GM12878 (cell line): Measurements from ENCODE around the gene GABARAPL2. TPM values are rescaled to one million over a fixed set of nuclear protein-coding genes. Genes with fewer than 3 reads are reported as not detected.

Experiments used
- ATAC-seq: fragments of 200-7000 bp; cut with Tn5 transposase; 3 replicates; pipeline ENCODE4 v1.9.1; 2020; ENCODE audit warnings: mild to moderate bottlenecking, moderate library complexity
- BruUV-seq: library from RNA; stranded (reverse); fragments of 400-500 nt; replicated peaks from 2 replicates; lab custom pipeline; 2021; lab: Mats Ljungman, UMichigan
- CTCF ChIA-PET: fragments of 300-600 bp; sonication (Branson Sonifier 250); formaldehyde crosslinking; extraction: SDS; loops from one replicate; lab custom pipeline; 2021; ENCODE audit warnings: inconsistent platforms; lab: Yijun Ruan, JAX
- POLR2A ChIA-PET: fragments of 350-600 bp; formaldehyde crosslinking; extraction: SDS; loops from one replicate; lab custom pipeline; 2021; ENCODE audit warnings: inconsistent platforms; lab: Charles Lee
- RAD21 ChIA-PET: fragments of 300-600 bp; sonication (Branson Sonifier 250); formaldehyde crosslinking; loops from one replicate; lab custom pipeline; 2023; ENCODE audit warnings: antibody characterized with exemption; ENCODE audit not compliant: unreplicated experiment; lab: Charles Lee
- SMC1A ChIA-PET: fragments of 300-600 bp; sonication (Branson Sonifier 250); formaldehyde crosslinking; loops from one replicate; lab custom pipeline; 2023; ENCODE audit not compliant: unreplicated experiment, uncharacterized antibody; lab: Charles Lee
- DNase-seq: peaks from one replicate; pipeline ENCODE4 v3.0.0-alpha.2; 2011; ENCODE audit warnings: low read depth, low spot score
- FAIRE-seq: peaks from 3 replicates; lab custom pipeline; 2011; peaks lifted over from hg19 to GRCh38; lab: Jason Lieb, UNC
- H2AFZ ChIP-seq: 2 replicates; pipeline ENCODE4 v1.6.0; 2011; ENCODE audit warnings: low read depth, low read length, control low read depth; ENCODE audit not compliant: control insufficient read depth
- H3K27ac ChIP-seq: 2 replicates; pipeline ENCODE4 v1.5.1; 2011; ENCODE audit warnings: control low read depth; ENCODE audit not compliant: control insufficient read depth, insufficient read depth
- H3K27me3 ChIP-seq, 2 experiments: replicated peaks in 1 of 2; 2 replicates each; pipeline versions ENCODE4 v1.6.0 to v1.6.1; 2011; ENCODE audit warnings: low read length in 1 of 2; ENCODE audit not compliant: control insufficient read depth in 2 of 2, insufficient read depth in 2 of 2
- H3K36me3 ChIP-seq, 2 experiments: 2 replicates each; pipeline ENCODE4 v1.5.1; 2011; ENCODE audit warnings: low read length in 1 of 2; ENCODE audit not compliant: control insufficient read depth in 2 of 2, insufficient read depth in 2 of 2
- H3K4me1 ChIP-seq: 2 replicates; pipeline ENCODE4 v1.6.1; 2011; ENCODE audit warnings: mild to moderate bottlenecking, low read length, moderate library complexity, mixed read lengths; ENCODE audit not compliant: control insufficient read depth, insufficient read depth
- H3K4me2 ChIP-seq: 2 replicates; pipeline ENCODE4 v1.6.0; 2011; ENCODE audit warnings: control low read depth; ENCODE audit not compliant: control insufficient read depth, insufficient read depth
- H3K4me3 ChIP-seq: fragments of 200-600 bp; sonication (generic); 2 replicates; pipeline ENCODE4 v1.5.1; 2016
- H3K79me2 ChIP-seq: 2 replicates; pipeline ENCODE4 v1.6.0; 2011; ENCODE audit warnings: low read length; ENCODE audit not compliant: control insufficient read depth, insufficient read depth
- H3K9ac ChIP-seq: 2 replicates; pipeline ENCODE4 v1.8.0; 2011; ENCODE audit warnings: low read length, control low read depth, mixed read lengths; ENCODE audit not compliant: control insufficient read depth, insufficient read depth
- H3K9me3 ChIP-seq: replicated peaks from 3 replicates; pipeline ENCODE4 v1.5.1; 2011; ENCODE audit warnings: mild to moderate bottlenecking, low read length; ENCODE audit not compliant: control insufficient read depth, insufficient read depth
- H4K20me1 ChIP-seq: 2 replicates; pipeline ENCODE4 v1.6.0; 2011; ENCODE audit not compliant: control insufficient read depth, insufficient read depth
- HDAC2 ChIP-seq: fragments of 200-600 bp; sonication (generic); IDR thresholded peaks from 2 replicates; pipeline ENCODE4 v1.6.1; 2017
- JUND ChIP-seq: IDR thresholded peaks from 2 replicates; pipeline ENCODE4 v1.6.1; 2012; ENCODE audit warnings: low read depth, mild to moderate bottlenecking, low read length, improper control_type of control experiment, moderate library complexity
- MLLT1 ChIP-seq: fragments of 450-650 bp; IDR thresholded peaks from 2 replicates; pipeline ENCODE4 v1.6.1; 2016; ENCODE audit warnings: mild to moderate bottlenecking
- NR2F1 ChIP-seq: fragments of 450-650 bp; conservative IDR thresholded peaks from 2 replicates; pipeline ENCODE4 v1.6.1; 2017; ENCODE audit warnings: mild to moderate bottlenecking
- ZNF384 ChIP-seq: IDR thresholded peaks from 2 replicates; pipeline ENCODE4 v1.6.1; 2012; ENCODE audit warnings: low read depth, mild to moderate bottlenecking, low read length, improper control_type of control experiment, borderline replicate concordance
- ZZZ3 ChIP-seq: IDR thresholded peaks from 2 replicates; pipeline ENCODE4 v1.6.1; 2011; ENCODE audit warnings: low read depth; ENCODE audit not compliant: control insufficient read depth, insufficient read length
- WGBS: methylation state at CpG from one replicate; pipeline ENCODE4 v1.1.6; 2016; ENCODE audit warnings: low lambda C conversion rate; ENCODE audit not compliant: insufficient replicate concordance, insufficient coverage; ENCODE audit errors: missing lambda C conversion rate; 5-methylcytosine and 5-hydroxymethylcytosine counted together
- in situ Hi-C: fragments of 300-500 bp; cut with MboI; formaldehyde crosslinking; loops from 9 replicates; pipeline ENCODE4 v1.14.3; 2018; ENCODE audit warnings: mixed read lengths
- intact Hi-C: fragments of 100-400 bp; cut with micrococcal nuclease; formaldehyde crosslinking; loops from one replicate; pipeline ENCODE4 v1.14.2; 2022; ENCODE audit not compliant: unreplicated experiment
- polyA plus RNA-seq, 11 experiments: library from polyadenylated mRNA; depleted of rRNA in 4 of 11; unstranded in 6 of 11; stranded (reverse) in 5 of 11; fragments of >200 nt; fragmentation: Nextera tagmentation in 4 of 11; fragmentation: Illumina TruSeq in 1 of 11; extraction: Ambion mirVana in 4 of 11; extraction: Trizol in 1 of 11; gene quantifications; 1 replicate in 1 of 11; 2 replicates in 10 of 11; pipeline versions ENCODE4 v1.2.1 to v1.2.3, GENCODE V29; 2011 to 2016; ENCODE audit warnings: inconsistent platforms in 2 of 11, missing spikeins in 2 of 11, low read depth in 1 of 11
- total RNA-seq, 4 experiments: library from RNA; depleted of rRNA in 3 of 4; stranded (reverse); fragments of >200 nt in 3 of 4; fragmentation: Illumina TruSeq in 1 of 4; extraction: Trizol in 1 of 4; gene quantifications; 2 replicates each; pipeline versions ENCODE4 v1.2.1 to v1.2.3, GENCODE V29; 2013 to 2021

GABARAPL2 gene
- total and polyA plus RNA-seq, 10 of the 15 experiments (the other 5 are each of a cell fraction or from before 2014, with no cell fraction given): 61.9 to 359 (median 128) TPM

- TF ChIP-seq MLLT1: no peak
Measured at GRCh38 chr16:75529056-75529905, 36.9 kb upstream of the GABARAPL2 start (continued).

GRCh38 chr16:75529959-75530358 is 36.2 kb upstream of the GABARAPL2 start:
- in situ Hi-C loops: no loop called here
- H3K27ac ChIP-seq: no peak overlapping the region
- WGBS: 82% methylated on average over 29 of the region's 29 CpGs
- BruUV-seq: no TSS peak
- H2AFZ ChIP-seq: no peak overlapping the region
- no peak overlapping the region for H3K9ac ChIP-seq
- no peaks in the 10 kb centered on the region for H3K4me1 ChIP-seq
- intact Hi-C loops: no loop called here
- RAD21 ChIA-PET: interaction anchor here (0.6 kb wide), 1 partner anchor 93 kb away, joined by 5 read pairs; no protein-coding TSS in a partner anchor
- no peak for ATAC-seq
- CTCF ChIA-PET: no interaction called here
- no peaks in the 10 kb centered on the region for H3K36me3 ChIP-seq
- no peaks in the 10 kb centered on the region for H3K27me3 ChIP-seq
- SMC1A ChIA-PET: no interaction called here
- H4K20me1 ChIP-seq: no peaks in the 10 kb centered on the region
- POLR2A ChIA-PET: no interaction called here
- no peak for FAIRE-seq
- H3K4me3 ChIP-seq: no peak overlapping the region
- no peaks in the 10 kb centered on the region for H3K9me3 ChIP-seq
- H3K79me2 ChIP-seq: no peaks in the 10 kb centered on the region
- H3K4me2 ChIP-seq: no peak overlapping the region
- DNase-seq: no peak
- no peak for TF ChIP-seq JUND
- no peak for TF ChIP-seq ZNF384
- no peak for TF ChIP-seq ZZZ3
- no peak for TF ChIP-seq HDAC2
- no peak for TF ChIP-seq NR2F1
